GM18526 (cell line): Measurements from ENCODE around the gene DNAJC4.

Source experiments
- POLR2A ChIP-seq: IDR thresholded peaks from 3 replicates; pipeline ENCODE4 v1.6.1; 2011; ENCODE audit not compliant: insufficient read length; ENCODE audit errors: extremely low read depth

DNAJC4 gene

GRCh38 chr11:64253481-64253880, 23.1 kb downstream of the DNAJC4 start:
- TF ChIP-seq POLR2A: no peak

DNA sequence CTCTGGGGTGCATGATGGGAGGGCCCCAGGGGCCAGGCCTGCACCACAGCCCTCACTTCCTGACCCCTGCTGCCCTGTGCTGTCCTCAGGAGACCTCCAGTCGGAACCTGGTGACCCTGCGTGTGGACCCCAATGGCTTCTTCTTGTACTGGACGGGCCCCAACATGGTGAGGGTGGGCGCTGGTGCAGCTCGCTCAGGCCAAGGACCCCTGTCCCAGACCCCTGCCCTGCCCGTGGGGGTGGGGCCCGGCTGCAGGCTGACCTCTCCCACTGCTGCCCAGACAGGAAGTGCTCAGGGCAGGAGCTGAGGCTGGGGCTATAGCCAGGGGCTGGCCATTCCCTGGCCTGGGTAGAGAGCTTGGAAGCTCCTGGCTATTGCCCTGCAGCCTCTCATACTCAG, 24.0 kb downstream of the DNAJC4 start:
- no peak for TF ChIP-seq POLR2A

- TF ChIP-seq POLR2A: no peak
These were observed 25.1 kb downstream of the DNAJC4 start for GRCh38 chr11:64255135-64256128.

GRCh38 chr11:64256300-64256699, 26.0 kb downstream of the DNAJC4 start:
- TF ChIP-seq POLR2A: no peak

- no peak for TF ChIP-seq POLR2A
These were observed 28.0 kb downstream of the DNAJC4 start for GRCh38 chr11:64258356-64258755.

DNA sequence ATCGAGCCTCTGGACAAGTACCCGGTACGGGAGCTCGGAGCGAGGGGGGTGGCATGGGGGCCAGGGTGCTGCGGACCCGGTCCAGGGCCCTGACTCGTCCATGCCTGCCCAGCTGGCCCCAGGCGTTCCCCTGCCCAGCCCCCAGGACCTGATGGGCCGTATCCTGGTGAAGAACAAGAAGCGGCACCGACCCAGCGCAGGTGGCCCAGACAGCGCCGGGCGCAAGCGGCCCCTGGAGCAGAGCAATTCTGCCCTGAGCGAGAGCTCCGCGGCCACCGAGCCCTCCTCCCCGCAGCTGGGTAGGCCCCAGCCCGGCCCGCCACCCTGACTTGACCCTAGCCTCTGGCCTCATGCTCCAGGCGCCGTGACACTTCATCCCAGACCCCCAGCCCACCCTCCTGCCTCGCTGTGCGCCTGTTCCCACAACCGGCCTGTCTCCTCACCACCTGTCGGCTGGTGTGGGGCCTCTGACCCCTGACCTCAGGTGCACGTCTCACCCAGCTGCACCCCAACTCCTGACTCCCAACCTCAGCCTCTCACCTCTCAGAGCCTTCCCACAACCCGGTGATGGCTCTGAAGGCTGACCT, 28.7 kb downstream of the DNAJC4 start:
- no peak for TF ChIP-seq POLR2A

GRCh38 chr11:64259533-64260067, 29.3 kb downstream of the DNAJC4 start:
- TF ChIP-seq POLR2A: no peak

DNA sequence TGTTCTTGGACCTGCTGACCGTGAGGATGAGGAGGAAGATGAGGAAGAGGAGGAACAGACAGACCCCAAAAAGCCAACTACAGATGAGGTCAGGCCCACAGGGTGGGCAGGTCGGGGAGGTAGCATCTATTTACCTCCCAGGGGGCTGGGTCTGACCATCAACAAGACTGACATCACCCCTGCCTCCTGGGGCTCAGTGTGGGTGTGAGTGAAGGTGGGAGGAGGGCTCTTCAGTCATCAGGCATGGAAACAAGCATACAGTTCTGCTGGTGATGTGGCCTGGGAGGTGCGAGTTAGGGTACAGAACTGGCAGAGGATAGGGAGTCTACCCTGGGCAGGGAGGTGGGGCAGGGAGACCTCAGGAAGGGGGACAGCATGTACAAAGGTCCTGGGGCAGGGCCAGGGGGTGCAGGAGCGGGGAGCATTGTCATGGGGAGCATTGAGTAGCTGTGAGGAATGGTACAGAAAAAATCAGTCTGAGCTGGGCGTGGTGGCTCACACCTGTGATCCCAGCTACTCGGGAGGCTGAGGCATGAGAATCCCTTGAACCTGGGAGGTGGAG, 29.9 kb downstream of the DNAJC4 start:
- TF ChIP-seq POLR2A: no peak

DNA sequence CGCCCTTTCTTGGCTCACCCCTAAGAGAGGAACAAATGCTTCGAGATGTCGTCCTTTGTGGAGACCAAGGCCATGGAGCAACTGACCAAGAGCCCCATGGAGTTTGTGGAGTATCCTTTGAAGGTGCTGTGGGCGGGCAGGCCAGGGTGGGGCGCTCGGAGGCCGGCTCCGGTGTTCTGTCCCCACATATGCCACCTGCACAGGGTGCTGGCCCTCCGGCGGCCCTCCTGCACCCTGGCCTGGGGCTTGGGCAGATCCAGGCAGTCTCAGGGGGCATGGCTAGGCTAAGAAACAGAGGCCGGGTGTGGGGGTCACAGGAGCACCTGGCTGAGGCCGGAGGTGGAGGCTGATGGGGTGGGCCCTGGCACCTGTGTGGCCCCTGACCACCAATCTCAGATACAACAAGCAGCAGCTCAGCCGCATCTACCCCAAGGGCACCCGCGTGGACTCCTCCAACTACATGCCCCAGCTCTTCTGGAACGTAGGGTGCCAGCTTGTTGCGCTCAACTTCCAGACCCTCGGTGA, 31.3 kb downstream of the DNAJC4 start:
- no peak for TF ChIP-seq POLR2A

- TF ChIP-seq POLR2A: no peak
These were observed 32.1 kb downstream of the DNAJC4 start for GRCh38 chr11:64262271-64263002.

- no peak for TF ChIP-seq POLR2A
These were observed 32.9 kb downstream of the DNAJC4 start for GRCh38 chr11:64263021-64263946.

GRCh38 chr11:64263947-64264317, 33.6 kb downstream of the DNAJC4 start:
- no peak for TF ChIP-seq POLR2A

DNA sequence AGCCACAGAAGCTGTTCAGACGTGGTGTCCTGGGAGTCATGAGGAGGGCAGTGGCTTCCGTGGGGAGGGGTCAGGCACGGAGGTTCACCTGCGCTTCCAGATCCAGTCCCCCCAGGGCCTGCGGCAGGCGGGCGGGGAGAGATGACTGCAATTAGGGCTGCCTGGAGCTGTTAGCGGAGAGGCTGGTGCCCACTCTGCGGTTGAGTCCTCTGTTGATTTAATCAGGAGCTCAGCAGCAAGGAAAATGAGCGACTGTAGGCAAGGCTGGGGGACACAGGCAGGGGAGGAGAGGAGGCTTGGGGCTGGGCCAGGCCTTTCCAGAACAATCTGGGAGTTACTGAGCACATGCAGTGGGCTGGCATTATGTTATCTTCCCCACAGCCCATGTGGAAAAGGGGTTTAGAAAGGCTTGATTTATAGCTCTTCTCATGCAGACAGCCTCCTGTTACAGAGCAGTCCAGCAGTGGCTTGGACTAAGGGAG, 34.1 kb downstream of the DNAJC4 start:
- no peak for TF ChIP-seq POLR2A
